ENCODE data around the gene TSNAXIP1. TPM values are rescaled to one million over a fixed set of nuclear protein-coding genes. Genes with fewer than 3 reads are reported as not detected.

The TSNAXIP1 gene
- total RNA-seq, result 10 to 100 TPM in 1 of 8 experiments, 1 to 10 TPM in 7; 1.0 to 13.0 (median 3.0) TPM

DNA sequence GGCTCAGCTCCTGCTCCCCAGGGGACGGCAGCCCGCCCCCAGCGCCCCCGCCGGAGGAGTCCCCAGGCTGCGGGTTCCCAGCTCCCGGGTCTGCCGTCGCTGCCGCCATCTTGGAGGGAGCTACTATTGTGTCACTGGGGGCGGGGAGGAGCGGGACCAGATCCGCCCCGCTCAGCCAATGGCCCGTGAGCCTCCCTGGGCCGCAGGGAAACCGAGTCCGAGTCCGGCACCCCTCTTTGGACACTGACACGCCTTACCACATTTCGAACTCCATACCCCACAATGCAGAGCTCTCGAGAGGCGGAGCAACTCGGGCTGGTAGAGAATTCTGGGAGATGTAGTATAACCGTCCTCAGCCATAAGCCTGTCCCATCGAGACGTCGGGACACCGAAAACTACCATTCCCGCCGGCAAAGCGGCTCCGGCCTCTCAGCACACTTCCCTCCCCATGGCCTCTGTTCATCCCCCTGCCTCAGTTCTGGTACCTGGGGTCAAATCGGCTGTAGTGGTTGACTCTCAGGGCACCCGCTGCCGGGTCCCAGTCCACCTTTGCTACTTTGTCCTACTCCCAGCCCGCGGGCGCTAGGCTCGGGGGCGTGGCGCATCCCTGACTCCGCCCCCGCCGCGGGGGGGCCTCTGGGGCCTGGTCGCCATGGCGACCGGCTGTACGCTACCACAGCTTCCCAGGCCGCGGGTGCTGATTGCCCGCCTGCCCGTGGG, at the start of gene TSNAXIP1, which contains the start of gene RANBP10:
TSS of gene TSNAXIP1 (plus strand) at position 462 of the 720 bp plus-strand sequence. CDS start 261 bp downstream, outside the sequence.
TSS of gene RANBP10 (minus strand) at position 133 of the 720 bp plus-strand sequence. CDS start at position 109, 24 bp downstream.
- 0 to 5% (median 0%) methylated on average over 3 to 22 of the region's 54 CpGs; no CpG with 5 or more reads in 5 of the 10 experiments for WGBS, 10 experiments
- in situ Hi-C loops (cut with MboI; ENCODE audit: low pct_unique_long_range_greater_than_20kb in 2 of 9, low sequenced_read_pairs in 9 of 9, unreplicated experiment in 9 of 9), result no loop called here
- H3K4me3 ChIP-seq, result peak within 1 kb of the TSS; percentile 65 to 94 (median 82)
- peaks cover 5 to 7% of the 10 kb centered on the region in 2 donors for H3K4me1 ChIP-seq (replicated peaks in 1 of 2)
- H3K27ac ChIP-seq, result peak within 1 kb of the TSS; percentile 86 to 87
- peak; percentile 92 to 97 (median 95) for ATAC-seq (replicated peaks in 6 of 8)

DNA sequence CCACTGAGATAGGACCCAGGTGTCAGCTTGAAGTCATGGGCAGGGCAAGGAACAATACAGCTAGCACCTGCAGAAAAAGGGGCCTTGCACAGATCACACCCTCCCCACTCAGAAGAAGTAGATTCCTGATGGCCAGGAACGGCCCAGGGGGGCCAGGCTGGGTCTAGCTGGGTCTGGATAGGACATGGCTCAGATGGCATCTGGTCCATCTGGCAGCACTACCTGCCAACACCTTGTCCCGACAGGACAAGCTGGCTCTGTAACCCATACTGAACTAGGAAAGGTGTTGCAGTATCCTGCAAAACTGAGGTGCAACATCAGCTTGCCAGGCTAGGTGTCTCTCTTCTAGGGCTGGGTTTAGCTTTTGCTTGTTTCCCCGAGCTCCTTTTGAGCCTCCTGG, 48.7 kb upstream of the TSNAXIP1 start:
- no peak overlapping the region for H3K4me3 ChIP-seq
- in situ Hi-C loops (cut with MboI; ENCODE audit: low pct_unique_long_range_greater_than_20kb in 2 of 9, low sequenced_read_pairs in 9 of 9, unreplicated experiment in 9 of 9), result no loop called here
- H3K4me1 ChIP-seq (replicated peaks in 1 of 2), result no peaks in the 10 kb centered on the region
- H3K27ac ChIP-seq, result no peak overlapping the region
- 83 to 100% (median 93%) methylated on average over 1 to 2 of the region's 3 CpGs; no CpG with 5 or more reads in 5 of the 10 experiments for WGBS, 10 experiments
- no peak for ATAC-seq (replicated peaks in 6 of 8)

GRCh38 chr16:67758966-67759365, 47.7 kb upstream of the TSNAXIP1 start:
- Histone ChIP-seq H3K4me1 (replicated peaks in 1 of 2) (no peaks in the 10 kb centered on the region), H3K27ac (no peak overlapping the region), H3K4me3 (no peak overlapping the region)
- no peak for ATAC-seq (replicated peaks in 6 of 8)
- 38 to 86% (median 80%) methylated on average over 2 to 6 of the region's 7 CpGs; no CpG with 5 or more reads in 7 of the 10 experiments for WGBS, 10 experiments
- in situ Hi-C loops (cut with MboI; ENCODE audit: low pct_unique_long_range_greater_than_20kb in 2 of 9, low sequenced_read_pairs in 9 of 9, unreplicated experiment in 9 of 9), result no loop called here

GRCh38 chr16:67760206-67760955, 46.3 kb upstream of the TSNAXIP1 start:
- no peak overlapping the region for H3K4me3 ChIP-seq
- 33 to 100% (median 80%) methylated on average over 1 to 6 of the region's 8 CpGs; no CpG with 5 or more reads in 3 of the 10 experiments for WGBS, 10 experiments
- H3K27ac ChIP-seq, result no peak overlapping the region
- peak in 1 of 8 experiments; percentile 20 for ATAC-seq (replicated peaks in 6 of 8)
- in situ Hi-C loops (cut with MboI; ENCODE audit: low pct_unique_long_range_greater_than_20kb in 2 of 9, low sequenced_read_pairs in 9 of 9, unreplicated experiment in 9 of 9), result no loop called here
- H3K4me1 ChIP-seq (replicated peaks in 1 of 2), result no peaks in the 10 kb centered on the region

DNA sequence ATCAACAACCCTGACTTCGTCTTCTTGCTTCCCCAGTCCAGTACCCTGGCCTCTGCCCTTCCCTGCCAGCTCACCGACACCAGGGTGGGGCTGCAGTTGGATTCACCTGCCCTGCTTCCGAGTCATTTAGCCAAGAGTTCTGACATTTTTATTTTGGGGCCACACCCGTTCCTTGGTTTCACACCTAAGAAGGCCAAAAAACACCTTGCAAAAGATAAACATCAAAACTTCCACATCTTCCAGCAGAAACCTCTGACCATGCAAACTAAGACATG, 45.8 kb upstream of the TSNAXIP1 start:
- H3K27ac ChIP-seq, result no peak overlapping the region
- no peak for ATAC-seq (replicated peaks in 6 of 8)
- no peaks in the 10 kb centered on the region for H3K4me1 ChIP-seq (replicated peaks in 1 of 2)
- H3K4me3 ChIP-seq, result no peak overlapping the region
- in situ Hi-C loops (cut with MboI; ENCODE audit: low pct_unique_long_range_greater_than_20kb in 2 of 9, low sequenced_read_pairs in 9 of 9, unreplicated experiment in 9 of 9), result no loop called here
- WGBS, 10 experiments, result 60 to 100% (median 94%) methylated on average over 1 to 3 of the region's 4 CpGs; no CpG with 5 or more reads in 3 of the 10 experiments

GRCh38 chr16:67761924-67762323, 44.8 kb upstream of the TSNAXIP1 start:
- in situ Hi-C loops (cut with MboI; ENCODE audit: low pct_unique_long_range_greater_than_20kb in 2 of 9, low sequenced_read_pairs in 9 of 9, unreplicated experiment in 9 of 9), result no loop called here
- 80 to 100% methylated on average over 1 of the region's 1 CpG; no CpG with 5 or more reads in 8 of the 10 experiments for WGBS, 10 experiments
- ATAC-seq (replicated peaks in 6 of 8), result no peak
- H3K4me1 ChIP-seq (replicated peaks in 1 of 2), result no peaks in the 10 kb centered on the region
- H3K4me3 ChIP-seq, result no peak overlapping the region
- H3K27ac ChIP-seq, result no peak overlapping the region

- in situ Hi-C loops (cut with MboI; ENCODE audit: low pct_unique_long_range_greater_than_20kb in 2 of 9, low sequenced_read_pairs in 9 of 9, unreplicated experiment in 9 of 9), result no loop called here
- no peak overlapping the region for H3K4me3 ChIP-seq
- H3K4me1 ChIP-seq (replicated peaks in 1 of 2), result no peaks in the 10 kb centered on the region
- ATAC-seq (replicated peaks in 6 of 8), result no peak
- no peak overlapping the region for H3K27ac ChIP-seq
- 67 to 100% (median 100%) methylated on average over 1 to 2 of the region's 2 CpGs; no CpG with 5 or more reads in 4 of the 10 experiments for WGBS, 10 experiments
These were observed 44.3 kb upstream of the TSNAXIP1 start for GRCh38 chr16:67762385-67762784.

- Histone ChIP-seq H3K27ac (no peak overlapping the region), H3K4me1 (replicated peaks in 1 of 2) (no peaks in the 10 kb centered on the region), H3K4me3 (no peak overlapping the region)
- ATAC-seq (replicated peaks in 6 of 8), result no peak
- in situ Hi-C loops (cut with MboI; ENCODE audit: low pct_unique_long_range_greater_than_20kb in 2 of 9, low sequenced_read_pairs in 9 of 9, unreplicated experiment in 9 of 9), result no loop called here
- 39 to 100% (median 93%) methylated on average over 1 to 5 of the region's 5 CpGs; no CpG with 5 or more reads in 3 of the 10 experiments for WGBS, 10 experiments
These were observed 43.6 kb upstream of the TSNAXIP1 start for GRCh38 chr16:67763066-67763465.

DNA sequence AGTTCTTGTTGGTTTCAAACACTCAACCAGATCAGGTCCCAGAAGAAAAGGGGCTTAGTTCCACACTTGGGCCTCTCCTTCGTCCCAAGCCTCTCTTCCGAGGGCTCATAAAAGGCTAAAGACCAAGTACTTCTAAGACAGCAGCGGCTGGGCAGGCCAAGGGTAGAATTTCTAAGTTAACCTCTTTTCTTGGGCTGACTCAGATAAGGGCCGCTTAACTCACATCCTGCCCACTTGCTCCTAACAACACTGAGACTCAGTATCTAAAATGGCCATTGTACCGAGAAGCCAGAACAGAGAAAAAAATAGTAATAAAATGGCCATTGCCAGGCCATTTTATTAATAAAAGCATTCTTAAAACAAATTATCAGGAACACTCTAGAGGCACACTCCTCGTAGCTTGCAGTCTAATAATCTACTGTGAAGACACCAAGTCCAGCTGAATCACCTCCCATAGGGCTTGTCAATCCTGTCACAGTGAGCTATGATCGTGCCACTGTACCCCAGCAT, 42.5 kb upstream of the TSNAXIP1 start:
- WGBS, 10 experiments, result 84 to 100% (median 95%) methylated on average over 1 to 6 of the region's 7 CpGs; no CpG with 5 or more reads in 1 of the 10 experiments
- Histone ChIP-seq H3K27ac (no peak overlapping the region), H3K4me3 (no peak overlapping the region), H3K4me1 (replicated peaks in 1 of 2) (no peaks in the 10 kb centered on the region)
- in situ Hi-C loops (cut with MboI; ENCODE audit: low pct_unique_long_range_greater_than_20kb in 2 of 9, low sequenced_read_pairs in 9 of 9, unreplicated experiment in 9 of 9), result no loop called here
- ATAC-seq (replicated peaks in 6 of 8), result no peak

- in situ Hi-C loops (cut with MboI; ENCODE audit: low pct_unique_long_range_greater_than_20kb in 2 of 9, low sequenced_read_pairs in 9 of 9, unreplicated experiment in 9 of 9), result no loop called here
- no peak overlapping the region for H3K4me3 ChIP-seq
- no peak overlapping the region for H3K27ac ChIP-seq
- peaks cover 5 to 10% of the 10 kb centered on the region in 2 donors for H3K4me1 ChIP-seq (replicated peaks in 1 of 2)
- ATAC-seq (replicated peaks in 6 of 8), result no peak
- WGBS, 10 experiments, result 80 to 94% (median 88%) methylated on average over 1 to 4 of the region's 4 CpGs; no CpG with 5 or more reads in 6 of the 10 experiments
These were observed 40.4 kb upstream of the TSNAXIP1 start for GRCh38 chr16:67766291-67766690.

DNA sequence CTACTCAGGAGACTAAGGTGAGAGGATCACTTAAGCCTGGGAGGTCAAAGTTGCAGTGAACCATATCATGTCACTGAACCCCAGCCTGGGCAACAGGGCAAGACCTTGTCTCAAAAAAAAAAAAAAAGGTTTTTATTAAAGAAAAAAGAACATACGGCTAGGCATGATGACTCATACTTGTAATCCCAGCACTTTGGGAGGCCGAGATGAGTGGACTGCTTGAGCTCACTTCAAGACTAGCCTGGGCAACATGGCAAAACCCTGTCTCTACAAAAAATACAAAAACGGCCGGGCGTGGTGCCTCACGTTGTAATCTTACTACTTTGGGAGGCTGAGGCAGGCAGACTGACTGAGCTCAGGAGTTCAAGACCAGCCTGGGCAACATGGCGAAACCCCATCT, 38.7 kb upstream of the TSNAXIP1 start:
- 33 to 100% (median 81%) methylated on average over 1 to 7 of the region's 7 CpGs; no CpG with 5 or more reads in 4 of the 10 experiments for WGBS, 10 experiments
- in situ Hi-C loops (cut with MboI; ENCODE audit: low pct_unique_long_range_greater_than_20kb in 2 of 9, low sequenced_read_pairs in 9 of 9, unreplicated experiment in 9 of 9), result no loop called here

DNA sequence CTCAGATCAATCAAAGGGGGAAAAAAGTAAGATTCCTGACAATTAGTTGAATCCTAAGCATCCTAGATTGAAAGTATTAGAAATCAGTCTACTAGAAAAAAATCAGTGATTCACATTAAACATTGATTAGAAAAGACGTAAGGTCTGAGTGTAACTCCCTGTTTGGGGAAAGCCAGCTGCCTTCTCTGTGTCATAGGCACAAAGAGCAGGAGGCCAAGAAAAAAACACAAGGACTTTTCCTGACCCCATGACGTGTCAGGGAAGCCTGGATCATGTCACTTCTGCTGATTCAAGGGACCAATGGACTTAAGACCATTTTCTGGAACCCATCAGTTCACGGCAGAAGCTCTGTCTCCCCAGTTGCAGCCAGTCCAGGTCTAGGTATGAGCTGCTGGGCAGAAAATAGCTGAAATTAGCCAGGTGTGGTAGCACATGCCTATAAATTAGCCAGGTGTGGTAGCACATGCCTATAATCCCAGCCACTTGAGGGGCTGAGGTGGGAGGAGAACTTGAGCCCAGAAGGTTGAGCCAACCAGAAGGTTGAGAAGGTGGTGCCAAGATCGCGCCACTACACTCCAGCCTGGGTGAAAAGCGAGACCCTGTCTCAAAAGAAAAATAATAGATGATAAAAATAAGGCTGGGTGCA, 36.2 kb upstream of the TSNAXIP1 start:
- Histone ChIP-seq H3K4me1 (replicated peaks in 1 of 2) (peaks cover 5 to 13% of the 10 kb centered on the region in 2 donors), H3K27ac (peak overlapping the region; percentile 2 to 59), H3K4me3 (no peak overlapping the region)
- 28 to 97% (median 66%) methylated on average over 1 to 6 of the region's 6 CpGs; no CpG with 5 or more reads in 1 of the 10 experiments for WGBS, 10 experiments
- in situ Hi-C loops (cut with MboI; ENCODE audit: low pct_unique_long_range_greater_than_20kb in 2 of 9, low sequenced_read_pairs in 9 of 9, unreplicated experiment in 9 of 9), result no loop called here
- peak in 2 of 8 experiments; percentile 35 to 38 for ATAC-seq (replicated peaks in 6 of 8)

More for the DNA sequence above, 38.7 kb upstream of the TSNAXIP1 start:
- H3K27ac ChIP-seq, result no peak overlapping the region
- peak in 2 of 8 experiments; percentile 36 to 59 for ATAC-seq (replicated peaks in 6 of 8)
- peaks cover 5 to 10% of the 10 kb centered on the region in 2 donors for H3K4me1 ChIP-seq (replicated peaks in 1 of 2)
- no peak overlapping the region for H3K4me3 ChIP-seq
